ENCODE results near the gene ZC3H4.
"Not testable (repeated sequence)": the region's sequence is repeated elsewhere in the genome, so short reads cannot be mapped to it uniquely, and the experiment has no call there.

The ZC3H4 gene
- long read RNA-seq, donor 1: 0 reads
- long read RNA-seq, donor 2: 0 reads
- long read RNA-seq, donor 3: 0 reads
- long read RNA-seq, donor 4, partial matches to known transcripts: 0 of 3 reads
- long read RNA-seq, donor 4, other reads (novel, unspliced or antisense): 0 of 3 reads
- long read RNA-seq, donor 5: 0 reads
- long read RNA-seq, donor 6: 0 reads
- long read RNA-seq, donor 7, partial matches to known transcripts: 0 of 4 reads
- long read RNA-seq, donor 7, other reads (novel, unspliced or antisense): 0 of 4 reads
- long read RNA-seq, donor 8, partial matches to known transcripts: 0 of 1 reads
- long read RNA-seq, donor 8, other reads (novel, unspliced or antisense): 0 of 1 reads

DNA sequence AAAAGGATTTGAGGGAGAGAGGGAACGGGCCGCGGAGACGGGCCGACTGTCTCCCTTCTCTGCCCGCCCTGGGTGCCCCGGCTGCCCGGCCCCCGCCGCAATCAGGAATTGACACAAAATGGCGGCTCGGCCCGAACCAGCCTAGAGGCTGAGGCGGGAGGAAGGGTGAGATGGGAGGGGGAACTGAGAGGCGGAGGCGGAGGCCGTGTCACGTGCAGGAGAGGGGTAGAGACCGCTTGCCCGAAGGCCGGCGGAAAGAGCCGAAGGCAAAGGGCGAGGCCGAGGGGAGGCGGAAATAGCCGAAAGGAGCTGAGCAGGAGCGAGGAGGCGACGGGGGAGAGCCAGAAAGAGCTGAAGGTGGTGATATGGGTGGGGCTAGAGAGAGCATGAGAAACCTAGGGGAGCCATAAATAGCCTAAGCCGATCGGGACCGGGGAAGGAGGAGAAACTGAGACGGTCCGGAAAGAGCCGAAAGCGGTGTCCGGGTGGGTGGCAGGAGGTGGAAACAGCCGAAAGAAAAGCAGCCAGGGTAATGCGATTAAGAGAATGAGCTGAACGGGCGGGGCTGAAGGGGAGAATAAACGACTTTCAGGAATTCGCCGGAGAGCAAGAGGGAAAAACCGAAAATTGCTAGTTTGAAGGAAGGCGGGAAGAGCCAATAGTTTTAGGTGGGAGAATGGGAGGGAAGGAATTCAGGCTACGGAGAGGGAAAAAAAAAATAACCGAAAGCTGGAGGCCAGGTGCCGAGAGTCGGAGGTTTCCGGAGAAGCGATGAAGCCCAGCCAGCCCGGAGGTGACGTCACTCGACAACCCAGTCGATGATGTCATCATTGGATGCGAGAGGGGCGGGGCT lies at the start of gene ZC3H4:
Gene ZC3H4, minus strand, starts transcription at position 780 of the 853 bp plus-strand sequence. CDS start 1,192 bp downstream, outside the sequence.
- DNase-seq: peak; percentile 97

DNA sequence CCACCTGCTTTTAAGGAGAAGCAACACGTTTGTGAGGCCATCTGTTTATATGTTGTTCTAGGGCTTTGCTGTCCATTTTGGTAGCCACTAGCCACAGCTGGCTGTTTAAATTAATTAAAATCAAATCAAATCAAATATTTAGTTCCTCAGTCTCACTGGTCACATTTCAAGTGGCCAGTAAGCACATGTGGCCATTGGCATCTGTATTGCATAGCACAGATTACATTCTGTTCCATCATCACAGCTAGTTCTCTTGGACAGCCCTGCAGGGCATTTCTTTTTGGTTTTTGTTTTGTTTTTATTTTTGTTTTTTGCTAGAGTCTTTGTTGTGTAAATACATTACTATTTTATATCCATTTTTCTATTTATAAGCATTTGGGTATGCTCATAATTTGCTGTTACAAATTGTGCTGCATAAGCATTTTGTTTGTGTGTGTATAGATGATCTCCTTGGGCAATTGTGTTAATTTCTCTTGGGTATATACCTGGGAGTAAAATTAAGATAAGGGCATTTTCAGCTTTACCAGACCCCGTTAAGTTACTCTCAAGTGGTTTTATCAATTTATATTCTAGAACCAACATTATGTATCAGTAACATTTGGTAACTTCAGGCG lies 48.4 kb upstream of the ZC3H4 start:
- DNase-seq: no peak

- DNase-seq: no peak
Observed at GRCh38 chr19:47158879-47159503, 45.4 kb upstream of the ZC3H4 start.

DNA sequence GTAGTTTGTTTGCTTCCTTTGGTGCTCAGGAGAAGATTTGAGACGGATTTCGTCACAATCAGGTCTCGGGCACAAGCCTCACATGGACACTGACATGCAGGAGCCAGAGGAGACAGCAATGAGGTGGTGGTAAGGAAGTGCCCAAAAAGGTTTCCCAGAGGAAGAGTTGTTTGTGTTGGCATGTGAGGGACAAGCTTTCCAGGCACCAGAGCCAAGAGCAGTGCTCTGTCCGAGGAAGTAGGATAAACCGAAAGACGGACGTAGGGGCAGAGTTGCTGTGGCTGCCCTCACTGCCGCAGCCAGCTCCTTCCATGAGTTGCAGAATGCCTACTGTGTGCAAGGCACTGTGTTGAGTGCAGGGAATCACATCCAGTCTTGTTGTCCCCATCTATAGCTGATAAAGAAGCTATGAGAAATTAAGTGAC lies 44.8 kb upstream of the ZC3H4 start:
- no peak for DNase-seq

- DNase-seq: no peak
Observed at GRCh38 chr19:47157431-47158321, 44.1 kb upstream of the ZC3H4 start.

- no peak for DNase-seq
Observed at GRCh38 chr19:47156861-47157430, 43.4 kb upstream of the ZC3H4 start.

DNA sequence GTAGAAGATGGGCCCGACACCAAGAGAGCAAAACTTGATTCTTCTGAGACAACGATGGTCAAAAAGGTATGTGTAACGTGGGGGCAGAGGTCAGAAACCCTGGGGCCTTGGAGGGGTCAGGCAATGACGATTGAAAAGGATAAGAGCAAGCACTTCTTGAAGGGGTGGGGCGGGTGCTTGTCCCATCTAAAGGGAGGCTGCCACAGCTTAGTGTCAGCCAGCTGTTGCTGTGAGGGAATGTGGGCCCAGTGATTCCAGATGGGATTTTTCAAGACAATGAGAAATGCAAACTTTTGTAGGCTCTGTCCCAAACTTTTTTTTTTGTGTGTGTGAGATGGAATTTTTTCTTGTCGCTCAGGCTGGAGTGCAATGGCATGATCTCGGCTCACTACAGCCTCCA lies 41.6 kb upstream of the ZC3H4 start:
- DNase-seq: no peak

- DNase-seq: no peak
Observed at GRCh38 chr19:47153266-47153665, 39.7 kb upstream of the ZC3H4 start.

DNA sequence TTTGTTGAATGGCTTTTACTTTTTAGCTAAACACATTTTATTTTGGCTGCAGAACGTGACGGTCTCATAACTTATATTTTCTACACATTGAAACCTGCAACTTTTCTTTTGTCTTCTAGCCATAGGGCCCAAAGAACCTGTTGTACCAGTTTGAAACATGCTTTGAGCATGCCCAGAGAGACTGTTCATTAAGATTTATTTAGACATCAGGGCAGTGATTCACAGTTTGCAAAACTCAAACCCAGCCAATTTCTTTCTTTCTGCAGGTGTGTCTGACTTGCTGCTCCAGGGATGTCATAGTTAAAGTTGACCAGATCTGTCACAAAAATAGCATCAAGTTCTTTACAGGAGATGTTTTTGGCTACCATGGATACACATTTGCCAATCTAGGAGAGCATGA lies 39.1 kb upstream of the ZC3H4 start:
- no peak for DNase-seq

DNA sequence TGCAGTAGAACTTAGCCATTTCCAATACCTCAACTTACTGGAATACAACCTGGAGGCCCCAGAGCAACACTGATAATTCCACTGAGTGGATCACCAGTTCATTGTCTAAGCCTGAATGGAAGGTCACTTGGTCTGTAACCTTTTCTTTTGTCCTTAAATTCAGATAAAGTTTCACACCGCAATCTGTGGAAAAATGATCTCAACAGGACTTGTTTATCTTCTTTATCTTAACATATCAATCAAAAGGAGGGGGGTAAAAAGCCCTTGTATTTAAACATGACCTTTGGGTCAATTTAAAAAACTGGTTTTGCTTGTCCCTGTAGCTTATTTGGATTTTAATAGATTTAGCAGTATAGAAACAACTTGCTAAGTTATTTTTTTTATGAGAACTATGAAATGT lies 38.6 kb upstream of the ZC3H4 start:
- no peak for DNase-seq

GRCh38 chr19:47151627-47152026 lies 38.1 kb upstream of the ZC3H4 start:
- no peak for DNase-seq

DNA sequence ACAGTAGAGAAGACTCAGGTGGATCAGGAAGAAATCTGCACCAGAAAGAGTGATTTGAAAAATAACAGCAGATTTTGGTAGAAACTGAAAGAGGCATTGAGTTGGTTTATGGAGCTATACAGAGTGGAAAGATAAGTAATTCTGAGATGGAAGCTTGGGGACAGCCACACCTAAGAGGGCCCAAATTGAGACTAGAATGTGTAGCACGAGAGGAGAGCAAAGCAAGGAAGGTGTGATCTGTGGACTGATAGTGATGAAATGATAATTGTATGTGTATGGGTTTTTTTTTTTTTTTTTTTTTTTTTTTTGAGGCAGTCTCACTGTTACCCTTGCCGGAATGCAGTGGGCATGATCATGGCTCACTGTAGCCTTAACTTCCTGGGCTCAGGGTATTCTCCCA lies 33.3 kb upstream of the ZC3H4 start:
- DNase-seq: no peak

- no peak for DNase-seq
Observed at GRCh38 chr19:47145639-47146486, 32.3 kb upstream of the ZC3H4 start.

DNA sequence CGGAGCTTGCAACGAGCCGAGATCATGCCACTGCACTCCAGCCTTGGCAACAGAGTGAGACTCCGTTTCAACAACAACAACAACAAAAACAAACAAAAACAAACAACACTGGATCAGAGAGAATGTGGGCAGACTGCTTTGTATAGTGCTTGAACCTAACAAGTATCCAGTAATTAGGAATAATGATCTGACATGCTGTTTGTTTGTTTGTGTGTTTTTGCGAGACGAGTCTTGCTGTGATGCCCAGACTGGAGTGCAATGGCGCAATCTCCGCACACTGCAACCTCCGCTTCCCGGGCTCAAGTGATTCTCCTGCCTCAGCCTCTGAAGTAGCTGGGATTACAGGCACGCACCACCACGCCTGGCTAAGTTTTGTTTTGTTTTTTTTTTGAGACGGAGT lies 31.1 kb upstream of the ZC3H4 start:
- DNase-seq: no peak

DNA sequence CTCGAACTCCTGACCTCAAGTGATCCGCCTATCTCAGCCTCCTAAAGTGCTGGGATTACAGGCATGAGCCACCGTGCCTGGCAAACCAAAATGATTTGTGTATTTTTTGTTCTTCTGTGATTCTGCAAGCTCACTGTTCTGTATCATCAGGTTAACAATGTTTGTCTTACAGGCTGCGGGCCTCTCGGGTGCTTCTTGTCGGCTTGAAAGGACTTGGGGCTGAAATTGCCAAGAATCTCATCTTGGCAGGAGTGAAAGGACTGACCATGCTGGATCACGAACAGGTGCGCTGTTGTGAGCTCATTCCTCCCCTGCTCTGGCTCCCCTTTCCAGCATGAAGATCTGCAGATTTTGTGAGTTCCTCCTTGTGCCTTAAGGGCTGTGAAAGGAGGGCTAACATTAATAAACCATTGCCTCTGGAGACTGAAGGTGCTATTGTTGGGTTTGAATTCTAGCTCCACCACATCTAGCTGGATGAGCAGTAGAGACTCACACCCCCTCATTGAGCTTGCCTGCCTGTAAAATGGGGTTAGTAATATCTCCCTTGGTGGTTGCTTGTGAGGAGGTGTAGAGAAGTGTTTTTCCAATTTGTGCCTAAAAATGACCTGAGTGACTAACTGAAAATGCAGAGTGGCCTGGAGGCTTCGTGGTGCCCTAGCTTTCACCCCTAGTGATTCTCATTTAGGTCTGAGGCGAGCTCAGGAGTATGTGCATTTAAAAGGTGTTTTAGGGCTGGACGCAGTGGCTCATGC lies 29.9 kb upstream of the ZC3H4 start:
- DNase-seq: no peak

- DNase-seq: no peak
Observed at GRCh38 chr19:47142779-47143178, 29.2 kb upstream of the ZC3H4 start.

DNA sequence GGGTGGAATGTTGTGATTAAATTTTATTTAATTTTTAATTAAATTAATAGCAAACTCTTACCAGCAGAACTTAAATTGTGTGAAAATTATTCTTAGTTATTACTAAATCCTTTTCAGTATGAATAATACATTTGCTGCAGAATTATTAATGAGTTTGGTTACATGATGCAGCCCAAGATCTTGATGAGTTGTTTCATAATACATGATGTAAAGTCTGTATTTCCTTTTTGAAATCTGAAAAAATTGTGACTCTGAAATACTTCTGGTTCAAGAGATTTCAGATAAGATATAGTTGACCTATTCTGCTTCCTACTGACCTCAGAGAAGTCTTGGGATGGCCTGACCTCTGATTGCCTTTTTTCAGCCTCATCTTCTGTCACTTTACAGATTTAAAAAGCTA lies 28.1 kb upstream of the ZC3H4 start:
- DNase-seq: no peak

DNA sequence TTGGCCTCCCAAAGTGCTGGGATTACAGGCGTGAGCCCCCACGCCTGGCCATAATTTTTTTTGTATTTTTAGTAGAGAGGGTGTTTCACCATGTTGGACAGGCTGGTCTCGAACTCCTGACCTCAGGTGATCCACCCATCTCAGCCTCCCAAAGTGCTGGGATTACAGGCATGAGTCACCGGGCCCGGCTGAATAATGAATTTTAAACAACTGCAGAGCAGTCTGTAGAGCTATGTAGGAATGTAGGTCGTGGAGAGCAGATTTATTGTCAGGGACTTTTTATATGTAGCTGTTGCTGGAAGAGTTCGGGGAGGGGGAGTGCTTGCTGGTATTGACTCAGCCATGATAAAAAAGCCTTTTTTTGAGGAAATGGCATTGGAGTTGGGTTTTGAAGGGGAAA lies 27.7 kb upstream of the ZC3H4 start:
- DNase-seq: not testable (repeated sequence)

DNA sequence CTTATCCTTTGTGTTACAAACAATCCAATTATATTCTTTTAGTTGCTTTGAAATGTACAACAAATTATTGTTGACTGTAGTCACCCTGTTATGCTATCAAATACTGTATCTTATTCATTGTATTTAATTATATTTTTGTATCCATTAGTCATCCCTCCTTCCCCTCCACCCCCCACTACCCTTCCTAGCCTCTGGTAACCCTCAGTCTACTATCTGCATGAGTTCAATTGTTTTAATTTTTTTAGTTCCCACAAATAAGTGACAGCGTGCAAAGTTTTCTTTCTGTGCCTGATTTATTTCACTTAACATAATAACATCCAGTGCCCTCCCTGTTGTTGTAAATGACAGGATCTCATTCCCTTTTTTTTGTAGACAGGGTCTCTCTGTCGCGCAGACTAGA lies 21.6 kb upstream of the ZC3H4 start:
- DNase-seq: no peak

DNA sequence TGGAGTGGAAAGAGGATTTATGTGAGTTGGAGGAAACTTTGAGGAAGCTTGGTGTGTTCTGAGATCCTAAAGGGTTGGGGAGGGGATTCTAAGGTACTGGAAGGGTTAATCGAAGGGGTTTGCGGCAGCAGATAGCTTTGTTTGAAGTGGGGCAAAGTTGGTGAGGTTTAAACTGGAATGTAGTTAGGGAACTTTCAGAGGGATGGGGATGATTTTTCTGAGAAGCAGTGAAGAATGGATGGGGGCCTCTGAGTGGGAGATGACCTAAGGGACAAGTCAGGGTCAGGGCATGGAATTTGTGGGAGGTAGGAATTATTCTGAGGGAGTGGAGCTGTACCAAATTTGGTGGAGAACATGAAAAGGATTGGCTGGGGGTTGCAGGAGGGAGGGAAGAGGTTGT lies 21.0 kb upstream of the ZC3H4 start:
- no peak for DNase-seq

Measured in right kidney (tissue), 9 donors.